Measurements from ENCODE around the gene ACSL5. TPM values are rescaled to one million over a fixed set of nuclear protein-coding genes. Genes with fewer than 3 reads are reported as not detected.

ACSL5 gene
- total and polyA plus RNA-seq, 2 experiments from 2014 or later: not detected

- no peak for DNase-seq (ENCODE audit: low spot score)
- Histone ChIP-seq H2AFZ (no peak overlapping the region), H3K9me2 (ENCODE audit: insufficient read depth) (0 out of 2 replicates have a peak, but pooled peaks cover 3% of the 10 kb centered on the region), H3K4me1 (ENCODE audit: insufficient read depth) (no peaks in the 10 kb centered on the region), H3K27ac (ENCODE audit: low read depth) (no peak overlapping the region), H3K79me2 (replicated peaks; ENCODE audit: insufficient read depth) (no peaks in the 10 kb centered on the region), H3K36me3 (ENCODE audit: insufficient read depth) (no peaks in the 10 kb centered on the region), H3F3A (replicated peaks; ENCODE audit: low read depth) (no peaks in the 10 kb centered on the region), H4K20me1 (replicated peaks; ENCODE audit: insufficient read depth) (no peaks in the 10 kb centered on the region), H3K4me3 (no peak overlapping the region), H3K27me3 (ENCODE audit: insufficient read depth) (no peaks in the 10 kb centered on the region), H3K4me2 (no peak overlapping the region)
- Mint-ChIP-seq H3K9me3 (no peaks in the 10 kb centered on the region), H3K27me3 (ENCODE audit: insufficient read depth, low read depth, poor library complexity) (no peaks in the 10 kb centered on the region), H3K36me3 (ENCODE audit: low read depth) (no peaks in the 10 kb centered on the region), H3K4me3 (no peak overlapping the region), H3K27ac (no peak overlapping the region), H3K4me1 (0 out of 3 replicates have a peak, but pooled peaks cover 3% of the 10 kb centered on the region)
- no peak for ATAC-seq
- TF ChIP-seq CTCF (conservative IDR thresholded peaks at IDR 0.05; ENCODE audit: low read depth in 2 of 2) (no peak), ZNF462 (CRISPR knock-in tag; IDR thresholded peaks at IDR 0.05) (no peak), REST (IDR thresholded peaks at IDR 0.05; ENCODE audit: unreplicated experiment) (no peak), POLR2AphosphoS5 (IDR thresholded peaks at IDR 0.05; ENCODE audit: low read depth) (no peak), EZH2 (IDR thresholded peaks at IDR 0.05; ENCODE audit: low read depth, unreplicated experiment) (no peak), STAT1 (IDR thresholded peaks at IDR 0.05; ENCODE audit: unreplicated experiment) (no peak), NANOG (IDR thresholded peaks at IDR 0.05; ENCODE audit: borderline replicate concordance) (no peak), CREB1 (CRISPR knock-in tag; IDR thresholded peaks at IDR 0.05; ENCODE audit: low read depth) (no peak), EZH2phosphoT487 (IDR thresholded peaks at IDR 0.05; ENCODE audit: unreplicated experiment) (no peak)
- TF ChIP-seq, protein P1, sequence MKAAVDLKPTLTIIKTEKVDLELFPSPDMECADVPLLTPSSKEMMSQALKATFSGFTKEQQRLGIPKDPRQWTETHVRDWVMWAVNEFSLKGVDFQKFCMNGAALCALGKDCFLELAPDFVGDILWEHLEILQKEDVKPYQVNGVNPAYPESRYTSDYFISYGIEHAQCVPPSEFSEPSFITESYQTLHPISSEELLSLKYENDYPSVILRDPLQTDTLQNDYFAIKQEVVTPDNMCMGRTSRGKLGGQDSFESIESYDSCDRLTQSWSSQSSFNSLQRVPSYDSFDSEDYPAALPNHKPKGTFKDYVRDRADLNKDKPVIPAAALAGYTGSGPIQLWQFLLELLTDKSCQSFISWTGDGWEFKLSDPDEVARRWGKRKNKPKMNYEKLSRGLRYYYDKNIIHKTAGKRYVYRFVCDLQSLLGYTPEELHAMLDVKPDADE (IDR thresholded peaks at IDR 0.05): no peak
Measured at GRCh38 chr10:112338957-112339356, 35.0 kb upstream of the ACSL5 start.

All from GM23338 (cell line).